Measurements from ENCODE around the gene PSMB8.

PSMB8 gene

GRCh38 chr6:32792901-32793435 lies 50.9 kb downstream of the PSMB8 start:
- DNase-seq (ENCODE audit: low read depth) = no peak

All from stimulated activated CD8-positive, alpha-beta memory T cell treated with anti-CD3 and anti-CD28 coated beads, Interleukin-15, amount 100 ng/mL, for 1 hour (primary cell).